ENCODE data around the gene NANS.

GRCh38 chr9:98086461-98086860 is 29.9 kb downstream of the NANS start:
- TF ChIP-seq REST (IDR thresholded peaks at IDR 0.05; ENCODE audit: borderline replicate concordance) (no peak), EZH2 (IDR thresholded peaks at IDR 0.05; ENCODE audit: borderline replicate concordance, insufficient read depth, low read length, poor library complexity, severe bottlenecking) (no peak)
